ENCODE results near the gene KLHL26.
A peak's percentile ranks its signal among the peaks of the same experiment; 100 is the strongest.

Gene KLHL26

GRCh38 chr19:18704971-18705370, 68.1 kb downstream of the KLHL26 start:
- H3K4me3 Mint-ChIP-seq: no peak overlapping the region
- H3K27me3 Mint-ChIP-seq (ENCODE audit: low read depth, poor library complexity): peaks cover 5% of the 10 kb centered on the region
- H3K4me1 Mint-ChIP-seq: peaks cover 19% of the 10 kb centered on the region
- H3K36me3 Mint-ChIP-seq (ENCODE audit: low read depth): peaks cover 12% of the 10 kb centered on the region
- DNase-seq: no peak
- no peak for TF ChIP-seq CTCF (IDR thresholded peaks at IDR 0.05)
- peaks cover 12% of the 10 kb centered on the region for H3K9me3 Mint-ChIP-seq
- H3K27ac Mint-ChIP-seq: no peak overlapping the region

GRCh38 chr19:18708452-18709231, 71.8 kb downstream of the KLHL26 start:
- Mint-ChIP-seq H3K27me3 (ENCODE audit: low read depth, poor library complexity) (no peaks in the 10 kb centered on the region), H3K9me3 (peaks cover 12% of the 10 kb centered on the region), H3K27ac (peak overlapping the region; percentile 89), H3K36me3 (ENCODE audit: low read depth) (peaks cover 12% of the 10 kb centered on the region), H3K4me3 (no peak overlapping the region), H3K4me1 (peaks cover 12% of the 10 kb centered on the region)
- no peak for TF ChIP-seq CTCF (IDR thresholded peaks at IDR 0.05)
- DNase-seq: no peak

GRCh38 chr19:18709546-18709945, 72.7 kb downstream of the KLHL26 start:
- DNase-seq: no peak
- no peak for TF ChIP-seq CTCF (IDR thresholded peaks at IDR 0.05)
- Mint-ChIP-seq H3K36me3 (ENCODE audit: low read depth) (peaks cover 12% of the 10 kb centered on the region), H3K27ac (no peak overlapping the region), H3K9me3 (peaks cover 12% of the 10 kb centered on the region), H3K4me1 (peaks cover 12% of the 10 kb centered on the region), H3K4me3 (no peak overlapping the region), H3K27me3 (ENCODE audit: low read depth, poor library complexity) (no peaks in the 10 kb centered on the region)

GRCh38 chr19:18710186-18710585, 73.4 kb downstream of the KLHL26 start:
- TF ChIP-seq CTCF (IDR thresholded peaks at IDR 0.05): no peak
- Mint-ChIP-seq H3K27ac (no peak overlapping the region), H3K36me3 (ENCODE audit: low read depth) (peaks cover 14% of the 10 kb centered on the region)

DNA sequence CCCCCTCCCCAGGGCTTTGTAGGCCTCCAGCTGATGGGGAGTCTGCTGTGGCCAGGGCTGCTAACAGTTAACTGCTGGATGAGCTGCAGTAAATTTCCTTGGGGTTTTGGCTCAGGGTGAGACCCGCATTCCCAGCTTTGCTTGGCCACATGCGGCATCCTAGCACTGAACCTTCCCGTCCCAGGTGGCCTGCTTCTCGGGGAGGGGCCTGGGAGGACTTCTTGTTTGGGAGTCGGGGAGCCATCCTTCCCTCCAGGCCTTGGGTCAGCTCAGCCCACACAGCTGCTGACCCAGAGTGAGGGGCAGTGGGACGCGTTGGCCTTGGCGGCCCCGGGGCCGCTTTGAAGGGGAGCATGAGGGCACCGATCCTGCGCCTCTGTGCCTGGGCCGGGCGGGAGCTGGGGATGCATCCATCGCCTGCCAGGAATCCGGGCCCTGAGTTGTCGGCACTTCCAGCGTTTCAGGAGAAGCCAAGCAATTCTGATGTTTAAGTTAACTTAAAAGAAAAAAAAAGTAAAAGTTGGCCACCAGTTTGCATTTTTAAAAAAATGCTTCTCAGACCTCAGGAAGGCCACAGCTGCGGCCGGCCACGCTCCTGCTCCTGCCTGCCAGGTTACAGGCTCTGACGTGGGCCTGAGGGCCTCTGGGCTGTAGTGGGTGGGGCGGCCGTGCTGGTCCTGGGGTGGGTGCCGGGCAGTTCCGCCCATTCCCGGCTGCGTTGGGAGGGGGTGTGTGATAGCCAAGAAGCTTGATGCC, 74.3 kb downstream of the KLHL26 start:
- Mint-ChIP-seq H3K36me3 (ENCODE audit: low read depth) (peaks cover 16% of the 10 kb centered on the region), H3K27ac (no peak overlapping the region), H3K9me3 (peaks cover 12% of the 10 kb centered on the region), H3K27me3 (ENCODE audit: low read depth, poor library complexity) (no peaks in the 10 kb centered on the region), H3K4me3 (no peak overlapping the region), H3K4me1 (peaks cover 12% of the 10 kb centered on the region)
- no peak for DNase-seq
- TF ChIP-seq CTCF (IDR thresholded peaks at IDR 0.05): no peak

More at GRCh38 chr19:18710186-18710585, 73.4 kb downstream of the KLHL26 start:
- no peak for DNase-seq
- Mint-ChIP-seq H3K9me3 (peaks cover 12% of the 10 kb centered on the region), H3K4me1 (peaks cover 12% of the 10 kb centered on the region), H3K4me3 (no peak overlapping the region), H3K27me3 (ENCODE audit: low read depth, poor library complexity) (no peaks in the 10 kb centered on the region)

Data from nephron progenitor cell (in vitro differentiated cells).